OCI-LY7 (cell line): ENCODE results near the gene DCP2.

Source experiments
- CTCF ChIP-seq: fragments of 200-600 bp; sonication (generic); conservative IDR thresholded peaks from 2 replicates; pipeline ENCODE4 v1.5.1; 2014; ENCODE audit warnings: mild to moderate bottlenecking, antibody characterized with exemption, low read length, moderate library complexity, mixed read lengths
- EZH2phosphoT487 ChIP-seq: fragments of 200-600 bp; sonication (generic); IDR thresholded peaks from 2 replicates; pipeline ENCODE4 v1.6.1; 2018; ENCODE audit warnings: low read depth, borderline replicate concordance, mild to moderate bottlenecking, mixed run types, antibody characterized with exemption, low read length, moderate library complexity, mixed read lengths

GRCh38 chr5:113062869-113063508, 86.4 kb downstream of the DCP2 start:
- TF ChIP-seq CTCF, result no peak
- TF ChIP-seq EZH2phosphoT487, result no peak
